Smooth muscle cell (in vitro differentiated cells): Measurements from ENCODE around the gene SLAMF1. TPM values are rescaled to one million over a fixed set of nuclear protein-coding genes. Genes with fewer than 3 reads are reported as not detected.

Experiments used
- DNase-seq: peaks from one replicate; lab custom pipeline; 2025; ENCODE audit not compliant: unreplicated experiment; lab: John Stamatoyannopoulos, UW
- H2AFZ ChIP-seq: fragments of 200-600 bp; sonication (generic); 2 replicates; pipeline ENCODE4 v1.6.0; 2016; ENCODE audit warnings: antibody characterized with exemption, low read depth, mild to moderate bottlenecking
- H3F3A ChIP-seq: fragments of 200-600 bp; sonication (generic); 2 replicates; pipeline ENCODE4 v1.6.0; 2017; ENCODE audit warnings: antibody characterized with exemption, low read depth
- H3K27ac ChIP-seq: fragments of 200-600 bp; sonication (generic); 2 replicates; pipeline ENCODE4 v1.5.1; 2016; ENCODE audit warnings: low read depth, mild to moderate bottlenecking
- H3K27me3 ChIP-seq: fragments of 200-600 bp; sonication (generic); 2 replicates; pipeline ENCODE4 v1.6.1; 2016; ENCODE audit warnings: low read depth, mild to moderate bottlenecking
- H3K36me3 ChIP-seq: fragments of 200-600 bp; sonication (generic); 2 replicates; pipeline ENCODE4 v1.5.1; 2016; ENCODE audit warnings: low read depth
- H3K4me1 ChIP-seq: fragments of 200-600 bp; sonication (generic); 2 replicates; pipeline ENCODE4 v1.5.1; 2016; ENCODE audit warnings: low read depth
- H3K4me2 ChIP-seq: fragments of 200-600 bp; sonication (generic); 2 replicates; pipeline ENCODE4 v1.6.0; 2016; ENCODE audit warnings: mild to moderate bottlenecking
- H3K4me3 ChIP-seq: fragments of 200-600 bp; sonication (generic); 2 replicates; pipeline ENCODE4 v1.5.1; 2016; ENCODE audit warnings: mild to moderate bottlenecking
- H3K79me2 ChIP-seq: fragments of 200-600 bp; sonication (generic); 2 replicates; pipeline ENCODE4 v1.6.0; 2016; ENCODE audit warnings: low read depth, mild to moderate bottlenecking
- H3K9ac ChIP-seq: fragments of 200-600 bp; sonication (generic); 2 replicates; pipeline ENCODE4 v1.6.0; 2016; ENCODE audit warnings: low read depth
- H3K9me3 ChIP-seq: fragments of 200-600 bp; sonication (generic); replicated peaks from 2 replicates; pipeline ENCODE4 v1.5.1; 2016; ENCODE audit warnings: low read depth
- H4K20me1 ChIP-seq: fragments of 200-600 bp; sonication (generic); 2 replicates; pipeline ENCODE4 v1.6.0; 2016; ENCODE audit warnings: low read depth
- CTCF ChIP-seq: fragments of 200-600 bp; sonication (generic); IDR thresholded peaks from 2 replicates; pipeline ENCODE4 v1.5.1; 2017; ENCODE audit warnings: borderline replicate concordance, mild to moderate bottlenecking, antibody characterized with exemption; ENCODE audit not compliant: insufficient read depth, poor library complexity, severe bottlenecking
- WGBS: methylation state at CpG from one replicate; pipeline ENCODE4 v1.1.7; 2016; ENCODE audit warnings: low lambda C conversion rate; 5-methylcytosine and 5-hydroxymethylcytosine counted together
- polyA plus RNA-seq: library from polyadenylated mRNA; unstranded; fragments of >200 nt; fragmentation: Nextera tagmentation; extraction: Ambion mirVana; gene quantifications from 2 replicates; pipeline ENCODE4 v1.2.1, GENCODE V29; 2016
- total RNA-seq: library from RNA; depleted of rRNA; stranded (reverse); fragments of >200 nt; gene quantifications from 2 replicates; pipeline ENCODE4 v1.2.3, GENCODE V29; 2014

The SLAMF1 gene
- total and polyA plus RNA-seq, 2 experiments from 2014 or later, result not detected

- Histone ChIP-seq H3K79me2 (no peaks in the 10 kb centered on the region), H3K27ac (no peak overlapping the region), H3K4me1 (no peaks in the 10 kb centered on the region), H3K9me3 (no peaks in the 10 kb centered on the region), H4K20me1 (no peaks in the 10 kb centered on the region), H2AFZ (no peak overlapping the region), H3F3A (no peaks in the 10 kb centered on the region), H3K27me3 (no peaks in the 10 kb centered on the region), H3K4me3 (no peak overlapping the region), H3K9ac (no peak overlapping the region), H3K4me2 (no peak overlapping the region), H3K36me3 (no peaks in the 10 kb centered on the region)
- WGBS, result 86% methylated on average over 3 of the region's 3 CpGs
- no peak for DNase-seq
- no peak for TF ChIP-seq CTCF
These were observed 35.0 kb upstream of the SLAMF1 start for GRCh38 chr1:160681891-160682140.

- Histone ChIP-seq H3F3A (no peaks in the 10 kb centered on the region), H3K27ac (no peak overlapping the region), H3K36me3 (no peaks in the 10 kb centered on the region), H3K9me3 (no peaks in the 10 kb centered on the region), H3K4me2 (no peak overlapping the region), H3K79me2 (no peaks in the 10 kb centered on the region), H3K4me3 (no peak overlapping the region), H2AFZ (no peak overlapping the region), H3K27me3 (no peaks in the 10 kb centered on the region), H3K9ac (no peak overlapping the region), H4K20me1 (no peaks in the 10 kb centered on the region), H3K4me1 (no peaks in the 10 kb centered on the region)
- TF ChIP-seq CTCF, result peak; percentile 74
- no peak for DNase-seq
- 51% methylated on average over 10 of the region's 10 CpGs for WGBS
These were observed 34.4 kb upstream of the SLAMF1 start for GRCh38 chr1:160681066-160681890.

GRCh38 chr1:160680399-160680798 lies 33.6 kb upstream of the SLAMF1 start:
- no peak for DNase-seq
- Histone ChIP-seq H3K4me3 (no peak overlapping the region), H2AFZ (no peak overlapping the region), H3K36me3 (no peaks in the 10 kb centered on the region), H4K20me1 (no peaks in the 10 kb centered on the region), H3K4me2 (no peak overlapping the region), H3F3A (no peaks in the 10 kb centered on the region), H3K9me3 (no peaks in the 10 kb centered on the region), H3K27ac (no peak overlapping the region), H3K4me1 (no peaks in the 10 kb centered on the region), H3K9ac (no peak overlapping the region), H3K27me3 (no peaks in the 10 kb centered on the region), H3K79me2 (no peaks in the 10 kb centered on the region)
- 95% methylated on average over 8 of the region's 8 CpGs for WGBS
- no peak for TF ChIP-seq CTCF

- no peak for DNase-seq
- no peak overlapping the region for H3K9ac ChIP-seq
- H3K36me3 ChIP-seq, result no peaks in the 10 kb centered on the region
- H3F3A ChIP-seq, result no peaks in the 10 kb centered on the region
- no peaks in the 10 kb centered on the region for H4K20me1 ChIP-seq
- no peak overlapping the region for H3K4me3 ChIP-seq
- no peaks in the 10 kb centered on the region for H3K27me3 ChIP-seq
- TF ChIP-seq CTCF, result no peak
- H3K4me2 ChIP-seq, result no peak overlapping the region
- no peak overlapping the region for H2AFZ ChIP-seq
- no peak overlapping the region for H3K27ac ChIP-seq
- H3K9me3 ChIP-seq, result no peaks in the 10 kb centered on the region
- WGBS, result 58% methylated on average over 3 of the region's 3 CpGs
- no peaks in the 10 kb centered on the region for H3K79me2 ChIP-seq
- no peaks in the 10 kb centered on the region for H3K4me1 ChIP-seq
These were observed 33.0 kb upstream of the SLAMF1 start for GRCh38 chr1:160679893-160680292.
